Measurements from ENCODE around the gene CYP4F11.
"Not testable (repeated sequence)": the region's sequence is repeated elsewhere in the genome, so short reads cannot be mapped to it uniquely, and the experiment has no call there.

The CYP4F11 gene

GRCh38 chr19:15922021-15922420, 12.3 kb downstream of the CYP4F11 start:
- DNase-seq, result no peak

- no peak for DNase-seq
Measured at GRCh38 chr19:15919243-15919642, 15.1 kb downstream of the CYP4F11 start.

GRCh38 chr19:15915109-15915508, 19.2 kb downstream of the CYP4F11 start:
- no peak for DNase-seq

- no peak for DNase-seq
Measured at GRCh38 chr19:15913830-15914229, 20.5 kb downstream of the CYP4F11 start.

- no peak for DNase-seq
Measured at GRCh38 chr19:15913384-15913783, 20.9 kb downstream of the CYP4F11 start.

GRCh38 chr19:15911599-15912235, 22.6 kb downstream of the CYP4F11 start:
- DNase-seq, result no peak

GRCh38 chr19:15905026-15905425, 29.3 kb downstream of the CYP4F11 start:
- no peak for DNase-seq

GRCh38 chr19:15902898-15903297, 31.4 kb downstream of the CYP4F11 start:
- DNase-seq, result not testable (repeated sequence)

GRCh38 chr19:15902254-15902653, 32.1 kb downstream of the CYP4F11 start:
- peak; percentile 60 for DNase-seq

GRCh38 chr19:15900504-15900903, 33.8 kb downstream of the CYP4F11 start:
- DNase-seq, result no peak

- DNase-seq, result not testable (repeated sequence)
Measured at GRCh38 chr19:15900032-15900431, 34.3 kb downstream of the CYP4F11 start.

- not testable (repeated sequence) for DNase-seq
Measured at GRCh38 chr19:15899561-15899960, 34.8 kb downstream of the CYP4F11 start.

- DNase-seq, result no peak
Measured at GRCh38 chr19:15897738-15898276, 36.5 kb downstream of the CYP4F11 start, which contains the start of gene CYP4F2. TSS of gene CYP4F2 (minus strand) at chr19:15898074. CDS start at chr19:15897611, 463 bp downstream.

GRCh38 chr19:15897026-15897737, 37.1 kb downstream of the CYP4F11 start:
- no peak for DNase-seq

- DNase-seq, result no peak
Measured at GRCh38 chr19:15895876-15896430, 38.4 kb downstream of the CYP4F11 start.

- DNase-seq, result no peak
Measured at GRCh38 chr19:15894359-15894758, 40.0 kb downstream of the CYP4F11 start.

- DNase-seq, result no peak
Measured at GRCh38 chr19:15893477-15893876, 40.9 kb downstream of the CYP4F11 start.

- no peak for DNase-seq
Measured at GRCh38 chr19:15892012-15892411, 42.3 kb downstream of the CYP4F11 start.

GRCh38 chr19:15891434-15891833, 42.9 kb downstream of the CYP4F11 start:
- DNase-seq, result no peak

GRCh38 chr19:15889339-15889738, 45.0 kb downstream of the CYP4F11 start:
- DNase-seq, result not testable (repeated sequence)

GRCh38 chr19:15885919-15886318, 48.4 kb downstream of the CYP4F11 start:
- DNase-seq, result no peak

- no peak for DNase-seq
Measured at GRCh38 chr19:15885167-15885566, 49.2 kb downstream of the CYP4F11 start.

- DNase-seq, result not testable (repeated sequence)
Measured at GRCh38 chr19:15883329-15883728, 51.0 kb downstream of the CYP4F11 start.
